Stimulated activated CD4-positive, alpha-beta T cell treated with anti-CD3 and anti-CD28 coated beads, Interleukin-2, amount 100 ng/mL, for 4 hours (primary cell): ENCODE measurements around the gene NEUROD4.
A peak's percentile ranks its signal among the peaks of the same experiment; 100 is the strongest.

Experiments
- DNase-seq: peaks from one replicate; pipeline ENCODE4 v3.0.0-alpha.2; 2020; ENCODE audit warnings: low read depth

NEUROD4 gene

DNA sequence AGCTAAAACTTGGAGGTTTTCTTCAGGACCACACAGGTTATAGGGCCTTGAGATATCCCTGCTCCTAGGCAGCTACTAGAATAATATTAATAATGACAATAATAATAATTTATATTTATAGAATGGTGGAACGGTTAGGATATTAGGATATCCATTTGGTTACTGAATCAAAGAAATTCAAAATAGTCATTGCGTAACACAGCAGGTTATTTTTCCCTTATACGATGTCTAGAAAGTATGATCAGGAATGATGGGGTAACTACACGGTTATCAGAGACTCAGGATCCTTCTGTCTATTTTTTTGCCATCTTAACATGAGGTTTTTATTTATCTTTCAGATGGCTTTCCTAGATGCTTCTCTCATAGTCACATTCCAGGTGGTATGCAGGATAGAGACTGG is 39.0 kb downstream of the NEUROD4 start:
- no peak for DNase-seq

DNA sequence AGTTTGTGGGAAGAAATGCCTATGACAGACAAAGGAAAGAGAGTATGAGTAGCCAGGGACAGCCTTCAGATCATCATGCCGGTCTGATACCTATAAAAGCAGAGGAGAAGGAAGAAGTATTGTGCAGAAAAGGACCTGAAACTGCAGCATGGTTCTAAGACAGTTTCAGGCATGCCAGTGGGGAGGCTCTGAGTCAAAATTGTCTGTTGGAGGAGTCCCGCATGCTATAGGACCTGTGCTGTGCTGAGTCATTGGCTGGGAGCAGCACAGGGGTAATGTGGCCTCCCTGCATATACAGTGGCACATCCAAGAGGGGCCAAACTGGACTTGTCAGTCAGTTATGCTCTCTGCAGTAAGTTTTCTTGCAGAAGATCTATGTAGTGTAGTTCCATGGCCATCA is 40.7 kb downstream of the NEUROD4 start:
- DNase-seq, result no peak

DNA sequence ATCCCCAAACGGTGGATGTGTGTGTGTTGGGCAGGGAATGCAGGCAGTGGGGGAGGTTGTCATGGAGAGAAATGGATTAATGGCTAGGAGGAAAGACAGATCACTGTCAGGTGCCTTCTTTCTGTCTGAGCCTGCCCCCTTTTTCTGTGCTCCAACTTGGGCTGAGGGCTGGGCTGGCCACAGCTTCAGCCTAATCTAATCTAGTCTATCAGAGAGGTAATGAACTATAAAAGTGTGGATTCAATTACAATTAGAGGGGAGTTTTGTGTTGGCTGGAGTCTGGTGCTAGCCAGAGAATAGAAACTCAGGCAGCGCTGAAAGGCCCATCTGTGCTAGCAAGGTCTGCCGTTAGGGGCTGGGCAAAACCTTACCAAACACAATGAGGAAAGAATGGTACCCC is 41.2 kb downstream of the NEUROD4 start:
- no peak for DNase-seq

DNA sequence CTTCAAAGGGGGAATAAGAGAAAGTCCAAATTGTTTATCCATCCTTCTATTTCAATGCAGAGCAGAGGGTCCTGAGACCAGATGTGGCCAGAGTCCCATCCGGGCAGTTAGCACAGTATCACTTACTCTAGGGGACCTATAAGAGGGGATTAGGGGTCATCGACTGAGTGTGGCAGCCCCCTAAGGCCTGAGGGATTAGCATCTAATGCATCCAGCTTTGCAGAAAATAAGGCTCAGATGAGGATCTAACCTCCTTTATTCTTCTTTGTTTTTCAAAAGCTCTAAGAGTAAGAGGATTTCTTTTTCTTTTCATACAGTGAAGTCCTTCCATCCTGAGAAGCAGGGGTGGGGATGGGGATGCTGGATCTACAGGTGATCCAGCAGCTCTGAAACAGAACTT is 43.5 kb downstream of the NEUROD4 start:
- DNase-seq, result no peak

DNA sequence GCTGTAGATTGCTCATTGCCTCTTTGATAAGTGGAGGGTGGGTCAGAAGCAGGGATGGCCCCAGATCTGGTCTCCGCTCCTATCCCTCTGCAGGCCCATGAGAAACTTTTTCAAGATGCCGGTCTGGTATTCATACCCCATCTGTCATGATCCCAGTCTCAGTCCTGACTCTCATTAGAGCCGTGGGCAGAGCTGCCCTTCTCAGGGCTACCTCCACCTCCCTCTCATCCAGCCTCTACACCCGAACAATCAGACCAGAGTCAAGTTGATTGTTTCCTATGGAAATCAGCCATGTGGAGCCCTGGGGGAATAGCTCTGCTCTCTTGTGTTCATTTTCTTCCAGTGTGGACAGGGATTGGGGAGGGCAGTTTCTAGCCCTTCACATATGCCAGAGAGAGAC is 45.8 kb downstream of the NEUROD4 start:
- no peak for DNase-seq

DNA sequence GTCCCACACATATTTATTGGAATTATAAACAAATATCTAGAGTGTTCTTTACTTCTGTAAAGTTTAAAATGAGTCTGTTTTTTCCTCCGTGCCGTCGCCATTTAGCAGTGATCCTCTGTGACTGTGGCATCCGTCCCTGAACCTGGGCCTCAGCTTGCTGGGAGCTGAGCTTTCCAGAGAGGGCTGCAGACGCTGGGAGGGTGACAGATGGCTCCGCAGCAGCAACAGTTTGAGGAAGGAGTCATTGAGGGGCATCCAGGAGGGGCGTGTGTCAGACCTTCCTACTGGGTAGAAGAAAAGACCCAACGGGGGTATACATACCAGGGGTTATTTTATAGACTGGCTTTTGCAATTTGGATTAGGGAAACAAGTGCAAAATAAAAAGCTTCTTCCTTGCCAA is 47.9 kb downstream of the NEUROD4 start:
- no peak for DNase-seq

DNA sequence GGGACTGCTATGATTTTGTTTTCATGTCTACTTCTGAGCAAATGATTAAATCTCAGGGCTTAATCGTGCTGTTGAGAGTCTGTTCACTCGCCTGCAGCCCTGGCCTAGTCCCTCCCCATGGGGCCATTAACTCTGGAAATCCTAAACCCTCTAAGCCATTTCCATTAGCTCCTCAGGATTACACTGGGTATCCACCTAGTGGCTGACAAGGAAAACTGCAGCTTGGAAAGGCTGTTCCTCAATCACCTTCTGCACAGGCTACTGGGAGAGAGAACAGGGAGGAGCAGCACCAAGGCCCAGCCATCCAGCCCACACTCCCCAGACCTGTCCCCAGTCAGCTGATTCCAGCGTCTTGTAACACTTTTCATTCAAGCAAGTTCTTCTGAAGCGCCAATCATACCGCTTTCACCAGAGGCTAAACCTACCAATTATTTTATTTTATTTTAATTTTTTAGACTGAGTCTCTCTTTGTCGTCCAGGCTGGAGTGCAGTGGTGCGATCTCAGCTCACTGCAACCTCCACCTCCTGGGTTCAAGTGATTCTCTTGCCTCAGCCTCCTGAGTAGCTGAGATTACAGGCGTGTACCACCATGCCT is 48.7 kb downstream of the NEUROD4 start:
- no peak for DNase-seq

DNA sequence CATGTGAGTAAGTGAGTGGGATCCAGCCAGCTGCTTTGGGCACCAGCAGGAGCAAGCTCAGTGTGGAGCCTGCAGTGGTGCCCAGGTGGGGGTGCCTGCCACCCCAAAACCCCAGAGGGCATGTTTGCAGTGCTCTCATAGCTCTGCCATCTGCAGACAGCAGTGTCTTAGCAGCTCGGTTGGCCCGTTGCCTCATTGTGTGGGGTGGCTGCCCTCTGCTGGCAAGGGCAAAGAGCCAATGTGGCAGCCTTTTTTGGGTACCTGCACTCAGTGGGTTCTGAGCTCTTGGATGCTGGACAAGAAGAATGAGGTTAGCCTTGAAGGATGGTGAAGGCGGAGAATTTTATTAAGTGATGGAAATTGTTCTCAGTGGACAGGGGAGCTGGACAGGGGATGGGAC is 52.3 kb downstream of the NEUROD4 start:
- peak; percentile 71 for DNase-seq

DNA sequence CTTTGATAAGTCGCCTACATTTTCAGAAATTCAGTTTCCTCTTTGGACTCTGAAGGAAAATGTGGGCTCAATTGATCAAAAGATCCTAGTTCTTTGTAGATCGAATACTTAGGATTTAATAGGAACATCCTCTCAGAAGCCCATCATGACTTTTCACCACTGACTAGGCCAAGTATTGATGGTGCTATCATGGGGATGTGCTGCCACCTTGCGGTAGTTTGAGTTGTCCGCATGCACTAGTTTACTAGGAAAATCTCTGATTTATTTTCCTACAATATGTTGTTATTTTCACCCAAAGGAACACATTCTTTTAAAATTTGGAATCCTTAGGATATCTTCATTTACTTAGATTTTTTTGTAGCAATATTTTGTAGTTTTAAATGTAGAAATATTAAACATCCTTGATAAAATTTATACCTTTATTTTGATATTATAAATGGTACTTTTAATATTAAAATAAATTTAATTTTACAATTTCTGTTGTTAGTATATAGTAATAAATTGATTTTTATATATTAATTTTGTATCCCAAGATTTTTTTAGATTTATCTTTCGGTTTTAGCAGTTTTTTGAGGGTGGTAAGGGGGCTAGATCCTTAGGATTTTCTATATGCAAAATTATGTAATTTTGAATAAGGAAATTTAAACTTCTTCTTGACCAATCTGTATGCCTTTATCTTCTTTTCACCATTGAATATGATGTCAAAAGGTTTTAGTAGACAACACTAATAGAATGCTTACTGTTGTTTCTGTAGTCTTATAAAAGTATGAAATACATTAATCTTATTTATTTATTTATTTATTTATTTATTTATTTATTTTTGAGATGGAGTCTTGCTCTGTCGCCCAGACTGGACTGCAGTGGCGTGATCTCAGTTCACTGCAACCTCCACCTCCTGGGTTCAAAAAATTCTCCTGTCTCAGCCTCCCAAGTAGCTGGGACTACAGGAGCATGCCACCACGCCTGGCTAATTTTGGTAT is 53.6 kb downstream of the NEUROD4 start:
- peak; percentile 69 for DNase-seq

DNA sequence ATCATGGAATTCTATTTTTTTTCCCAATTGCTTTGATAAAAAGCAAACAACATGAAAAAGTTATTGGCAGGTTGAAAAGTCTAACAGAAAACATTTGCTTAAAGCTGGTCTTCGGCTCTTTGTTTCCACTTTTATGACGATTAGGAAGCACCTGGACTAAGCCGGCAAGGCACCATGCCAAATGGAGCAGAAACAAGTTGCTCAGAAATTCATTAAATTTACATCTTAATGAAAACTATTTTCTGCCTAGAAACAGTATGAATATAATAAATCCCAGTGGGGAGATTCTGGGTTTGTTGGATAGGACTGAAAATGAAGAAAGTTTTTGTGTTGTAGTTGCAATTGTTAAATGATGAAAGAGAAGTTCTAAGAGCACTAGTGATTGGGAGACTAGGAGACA is 55.0 kb downstream of the NEUROD4 start:
- no peak for DNase-seq
